NCI-H2227 treated with DMSO at 0.1 percent for 48 hours (cell line): ENCODE data around the gene CD320.
"Not testable (repeated sequence)": the region's sequence is repeated elsewhere in the genome, so short reads cannot be mapped to it uniquely, and the experiment has no call there.

Experiments used
- DNase-seq: peaks from one replicate; lab custom pipeline; 2025; lab: John Stamatoyannopoulos, UW

Gene CD320

DNA sequence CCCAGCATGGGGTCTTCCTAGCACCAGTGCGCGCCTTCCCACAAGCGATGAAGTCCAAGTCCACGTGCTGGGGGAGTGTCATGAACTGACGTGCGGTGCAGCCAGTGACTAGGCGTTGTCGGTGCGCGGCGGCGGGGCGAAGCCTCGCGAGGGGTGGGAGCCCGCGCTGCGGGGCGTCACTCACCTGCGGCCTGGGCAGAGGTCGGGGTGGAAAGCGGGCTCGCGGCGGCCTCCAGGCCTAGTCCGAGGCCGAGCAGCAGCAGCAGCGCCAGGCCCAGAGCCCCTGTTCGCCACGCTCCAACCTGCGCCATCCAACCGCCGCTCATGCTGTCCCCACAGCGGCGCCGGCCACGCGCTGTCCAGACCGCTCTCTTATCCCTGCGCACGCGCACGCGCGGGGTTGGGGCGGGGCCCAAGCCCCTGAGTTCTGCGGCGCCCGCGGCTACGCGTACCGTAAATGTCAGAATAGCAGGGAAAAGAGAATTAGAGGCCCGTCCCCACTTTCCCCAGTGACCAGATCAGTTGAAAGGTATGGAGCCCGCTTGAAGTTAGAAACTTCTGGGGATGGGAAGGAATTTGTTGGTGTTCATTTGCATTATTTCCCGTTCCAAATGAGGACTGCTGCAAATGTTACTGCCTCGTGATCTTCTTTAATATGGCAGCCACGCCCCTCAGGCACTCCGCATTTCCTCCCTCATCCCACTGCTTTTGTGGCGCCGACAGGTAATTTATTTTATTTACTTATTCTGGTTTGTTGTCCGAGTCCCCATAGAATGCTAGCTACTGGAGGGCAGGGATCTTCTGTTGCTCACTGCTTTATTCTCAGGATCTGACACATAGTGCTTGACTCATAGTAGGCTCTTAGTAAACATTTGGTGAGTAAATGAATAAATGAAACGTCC is at the start of gene CD320:
CD320 (minus strand) TSS at position 394 of the 902 bp plus-strand sequence; CDS start at position 326, 68 bp downstream.
- peak; percentile 85 for DNase-seq

DNA sequence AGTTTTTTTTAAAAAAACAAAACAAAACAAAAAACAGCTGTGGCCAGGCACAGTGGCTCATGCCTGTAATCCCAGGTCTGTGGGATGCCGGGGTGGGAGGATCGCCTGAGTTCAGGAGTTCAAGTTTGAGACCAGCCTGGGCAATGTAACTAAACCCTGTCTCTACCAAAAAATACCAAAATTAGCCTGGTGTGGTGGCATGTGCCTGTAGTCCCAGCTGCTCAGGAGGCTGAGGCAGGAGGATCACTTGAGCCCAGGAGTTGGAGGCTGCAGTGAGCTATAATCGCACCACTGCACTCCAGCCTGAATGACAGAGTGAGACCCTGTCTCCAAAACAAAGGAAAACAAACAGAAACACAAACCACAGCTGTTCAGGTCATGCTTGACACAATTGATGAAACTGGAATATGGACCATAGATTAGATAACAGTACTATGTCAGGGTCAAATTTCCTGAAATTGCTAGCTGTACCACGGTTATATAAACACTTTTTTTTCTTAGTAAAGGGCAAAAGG is 48.9 kb upstream of the CD320 start:
- no peak for DNase-seq

DNA sequence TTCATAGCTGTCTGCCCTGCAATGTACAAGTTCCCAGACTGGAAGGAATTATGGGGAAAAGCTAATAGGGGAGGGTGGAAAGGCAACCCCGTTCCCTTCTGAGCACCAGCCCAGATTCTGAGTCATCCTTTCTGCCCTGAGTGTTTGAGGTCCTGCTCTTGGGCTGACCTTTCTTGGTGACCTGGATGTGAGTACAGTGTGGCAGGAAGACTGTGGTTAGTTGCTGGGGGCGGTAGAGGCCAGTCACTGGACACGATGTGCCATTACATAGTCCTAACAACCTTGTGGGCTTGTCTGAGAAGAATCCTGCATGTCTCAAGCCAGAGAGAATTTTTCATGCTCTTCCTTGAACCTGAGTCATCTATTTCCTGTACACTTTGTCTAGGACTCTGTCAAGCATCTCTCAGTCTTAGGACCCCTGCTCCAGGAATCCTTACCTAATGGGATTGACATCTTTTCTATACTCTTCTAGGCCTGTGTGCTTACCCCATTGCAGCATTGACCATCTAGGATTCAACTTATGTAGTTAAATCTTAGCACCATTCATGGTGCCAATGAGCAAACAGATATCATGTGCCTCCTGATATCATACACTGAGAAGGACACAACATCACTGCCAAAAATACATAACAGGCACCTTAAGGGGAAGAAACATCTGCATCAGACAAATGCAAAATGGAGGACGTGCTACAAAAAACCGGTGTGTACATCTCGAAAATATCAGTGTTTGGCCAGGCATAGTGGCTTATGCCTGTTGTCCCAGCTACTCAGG is 47.7 kb upstream of the CD320 start:
- DNase-seq, result no peak

GRCh38 chr19:8352845-8353244 is 44.7 kb upstream of the CD320 start:
- DNase-seq, result not testable (repeated sequence)

DNA sequence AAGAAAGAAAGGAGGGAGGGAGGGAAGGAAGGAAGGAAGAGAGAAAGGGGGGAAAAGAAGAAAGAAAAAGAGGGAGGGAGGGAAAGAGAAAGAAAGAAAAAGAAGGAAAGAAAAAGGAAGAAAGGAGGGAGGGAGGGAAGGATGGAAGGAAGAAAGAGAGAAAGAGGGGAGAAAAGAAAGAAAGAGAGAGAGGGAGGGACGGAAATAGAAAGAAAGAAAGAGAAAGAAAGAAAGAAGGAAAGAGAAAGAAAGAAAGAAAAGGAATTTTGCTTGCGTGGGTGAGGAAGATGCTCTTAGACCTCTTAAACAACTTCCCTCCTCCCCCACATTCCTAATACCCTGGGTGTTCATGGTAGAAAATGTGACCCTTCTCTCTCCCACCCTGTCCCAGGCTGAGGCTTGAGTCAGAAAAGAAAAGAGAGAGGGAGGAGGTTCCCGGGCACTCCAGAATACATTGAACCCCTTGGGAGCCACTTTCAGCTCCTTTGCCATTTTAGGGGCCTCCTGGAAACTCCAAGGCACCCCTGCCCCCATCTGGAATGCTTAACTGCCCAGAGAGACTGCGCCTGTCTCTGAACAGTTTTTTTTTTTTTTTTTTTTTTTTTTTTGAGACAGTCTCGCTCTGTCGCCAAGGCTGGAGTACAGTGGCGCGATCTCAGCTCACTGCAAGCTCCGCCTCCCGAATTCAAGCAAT is 44.1 kb upstream of the CD320 start:
- no peak for DNase-seq

DNA sequence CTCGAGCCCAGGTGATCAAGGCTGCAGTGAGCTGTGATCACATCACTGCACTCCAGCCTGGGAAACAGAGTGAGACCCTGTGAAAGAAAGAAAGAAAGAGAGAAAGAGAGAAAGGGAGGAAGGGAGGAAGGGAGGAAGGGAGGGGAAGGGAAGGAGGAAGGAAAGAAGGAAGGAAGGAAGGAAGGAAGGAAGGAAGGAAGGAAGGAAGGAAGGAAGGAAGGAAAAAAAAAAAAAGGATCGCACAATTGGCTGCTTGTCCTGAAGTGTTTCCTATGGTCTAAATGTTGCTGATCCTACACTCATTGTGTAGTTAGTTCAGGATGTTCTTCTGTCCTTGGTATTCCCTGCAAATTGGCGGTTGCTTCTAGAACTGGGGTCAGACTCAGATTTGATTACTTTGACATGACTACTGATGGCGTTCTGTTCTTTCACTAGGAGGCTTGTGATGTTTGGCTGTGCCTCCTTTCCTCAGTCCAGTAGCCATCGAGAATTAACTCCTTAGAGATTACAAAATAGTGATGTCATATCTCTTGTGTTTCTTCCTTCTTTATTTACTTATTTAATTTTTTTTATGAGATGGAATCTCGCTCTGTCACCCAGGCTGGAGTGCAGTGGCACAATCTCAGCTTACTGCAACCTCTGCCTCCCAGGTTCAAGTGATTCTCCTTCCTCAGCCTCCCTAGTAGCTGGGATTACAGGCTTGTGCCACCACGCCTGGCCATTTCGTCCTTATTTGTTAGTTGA is 41.6 kb upstream of the CD320 start:
- DNase-seq, result not testable (repeated sequence)

DNA sequence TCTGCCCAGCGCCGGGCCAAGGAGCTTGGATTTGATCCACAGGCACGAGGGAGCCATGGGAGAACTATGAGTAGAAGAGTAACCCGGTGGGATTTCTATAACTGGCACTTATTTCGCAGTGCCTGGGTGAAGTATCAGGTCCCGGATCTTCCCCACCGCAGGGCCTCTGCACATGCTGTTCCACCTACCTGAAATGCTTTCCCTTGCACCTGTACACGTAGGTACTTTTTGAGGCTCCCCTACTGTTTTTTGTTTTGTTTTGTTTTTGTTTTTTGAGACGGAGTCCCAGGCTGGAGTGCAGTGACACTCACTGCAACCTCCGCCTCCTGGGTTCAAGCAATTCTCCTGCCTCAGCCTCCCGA is 35.3 kb upstream of the CD320 start:
- no peak for DNase-seq

- peak; percentile 73 for DNase-seq
These were observed 34.7 kb upstream of the CD320 start, which contains the start of gene KANK3 for GRCh38 chr19:8342684-8343482. TSS of gene KANK3 (minus strand) at chr19:8343262. CDS start at chr19:8337828, 5,434 bp downstream.

DNA sequence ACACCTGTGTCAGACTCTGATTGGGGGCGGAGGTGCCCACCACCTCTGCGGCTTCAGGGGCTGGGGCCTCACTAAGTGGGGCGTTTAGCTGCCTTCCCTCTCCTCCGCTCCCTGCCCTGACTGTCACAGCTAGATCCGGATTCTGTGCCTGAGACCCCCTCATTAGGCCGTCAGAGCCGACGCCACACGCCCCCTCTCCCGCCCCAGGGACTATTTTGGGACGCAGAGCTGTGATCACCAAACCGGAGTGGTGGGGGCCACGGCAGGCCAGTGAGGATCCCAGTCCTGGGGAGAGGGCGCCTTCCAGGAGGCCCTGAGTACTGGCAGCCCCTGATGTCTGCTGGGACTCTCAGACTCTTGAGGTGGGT is 34.1 kb upstream of the CD320 start:
- DNase-seq, result no peak

GRCh38 chr19:8341504-8341903 is 33.3 kb upstream of the CD320 start:
- DNase-seq, result not testable (repeated sequence)

DNA sequence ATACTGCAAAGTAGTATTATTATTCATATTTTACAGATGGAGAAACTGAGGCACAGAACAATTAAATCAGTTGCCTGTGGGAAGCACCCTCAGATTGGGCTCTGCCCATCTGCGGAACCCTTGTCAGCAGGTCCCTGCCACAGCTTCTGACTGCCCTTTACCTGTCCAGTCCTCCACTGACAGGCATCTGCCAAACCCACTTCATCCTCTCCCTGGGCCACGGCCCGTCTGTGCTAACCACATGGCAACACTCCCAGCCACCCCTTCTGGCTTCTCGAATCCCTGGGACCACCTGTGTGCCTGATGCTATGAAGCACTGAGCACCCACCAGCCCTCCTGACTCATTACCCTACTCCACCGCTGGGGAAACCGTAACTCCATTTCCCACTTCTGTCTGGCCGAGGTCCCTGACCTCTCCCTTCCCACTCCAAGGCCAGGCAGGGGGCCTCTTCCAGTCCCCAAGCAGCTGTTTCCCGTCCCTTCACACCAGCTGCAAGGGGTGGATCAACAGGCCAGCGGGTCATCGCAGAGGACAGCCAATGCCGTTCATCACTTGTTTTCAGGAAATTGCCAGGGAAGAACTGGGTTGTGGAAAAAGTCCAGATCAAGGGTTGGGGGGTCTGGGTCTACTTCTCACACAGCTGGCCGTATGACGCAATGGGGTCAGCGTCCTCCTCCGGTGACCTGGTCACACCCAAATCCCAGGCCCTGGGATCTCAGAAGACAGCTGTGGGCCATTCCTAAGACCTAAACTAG is 32.4 kb upstream of the CD320 start:
- DNase-seq, result no peak

- DNase-seq, result no peak
These were observed 30.7 kb upstream of the CD320 start for GRCh38 chr19:8338835-8339234.

DNA sequence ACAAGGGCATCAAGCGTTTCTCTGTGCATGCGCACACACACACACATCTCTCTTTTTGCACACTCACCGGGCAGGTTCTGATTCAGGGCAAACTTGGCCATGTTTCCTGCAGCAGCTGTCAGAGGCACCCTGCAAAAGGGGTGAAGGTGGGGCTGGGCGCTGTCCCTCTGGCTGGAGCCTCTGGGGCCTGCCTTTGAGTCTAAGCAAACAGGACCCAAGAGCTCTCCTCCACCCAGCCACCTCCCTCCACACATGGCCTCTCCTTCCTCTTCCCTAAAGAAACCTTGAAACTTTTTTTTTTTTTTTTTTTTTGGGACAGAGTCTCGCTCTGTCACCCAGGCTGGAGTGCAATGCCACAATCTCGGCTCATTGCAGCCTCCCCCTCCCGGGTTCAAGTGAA is 29.6 kb upstream of the CD320 start:
- no peak for DNase-seq

- DNase-seq, result no peak
These were observed 28.5 kb upstream of the CD320 start for GRCh38 chr19:8336660-8337059.

- DNase-seq, result no peak
These were observed 28.0 kb upstream of the CD320 start for GRCh38 chr19:8336072-8336569.

- no peak for DNase-seq
These were observed 27.3 kb upstream of the CD320 start for GRCh38 chr19:8335343-8336071.

GRCh38 chr19:8334458-8335342 is 26.5 kb upstream of the CD320 start:
- peak; percentile 19 for DNase-seq
